H1 (cell line): Measurements from ENCODE around the gene OGG1. TPM values are rescaled to one million over a fixed set of nuclear protein-coding genes. Genes with fewer than 3 reads are reported as not detected.
A peak's percentile ranks its signal among the peaks of the same experiment; 100 is the strongest.

Source experiments
- ASH2L ChIP-seq: fragments of 200-600, 300-600 bp; sonication (generic); IDR thresholded peaks from one replicate; pipeline ENCODE4 v1.7.1; 2017; ENCODE audit warnings: low read length
- BCL11A ChIP-seq, 2 experiments: IDR thresholded peaks; one replicate each; pipeline ENCODE4 v1.6.1; 2011; ENCODE audit warnings: low read depth in 2 of 2, low read length in 2 of 2, mild to moderate bottlenecking in 2 of 2
- CREB1 ChIP-seq: IDR thresholded peaks from 2 replicates; pipeline ENCODE4 v1.6.1; 2012; ENCODE audit warnings: inconsistent platforms
- MAFK ChIP-seq: IDR thresholded peaks from 2 replicates; pipeline ENCODE4 v1.6.1; 2012; ENCODE audit warnings: low read depth, mild to moderate bottlenecking, improper control_type of control experiment, low read length
- NANOG ChIP-seq: IDR thresholded peaks from 2 replicates; pipeline ENCODE4 v1.6.1; 2011; ENCODE audit warnings: low read length, low read depth, mild to moderate bottlenecking, inconsistent platforms; ENCODE audit not compliant: insufficient read depth, poor library complexity, severe bottlenecking
- POLR2A ChIP-seq, 2 experiments: IDR thresholded peaks; 1 replicate in 1 of 2; 2 replicates in 1 of 2; pipeline ENCODE4 v1.6.1; 2011; ENCODE audit warnings: low read depth in 2 of 2, low read length in 2 of 2, mild to moderate bottlenecking in 2 of 2; ENCODE audit errors: control extremely low read depth in 1 of 2
- RFX5 ChIP-seq: IDR thresholded peaks from 2 replicates; pipeline ENCODE4 v1.6.1; 2011; ENCODE audit warnings: low read depth, low read length, improper control_type of control experiment, borderline replicate concordance
- SIN3A ChIP-seq, 2 experiments: IDR thresholded peaks in 1 of 2; conservative IDR thresholded peaks in 1 of 2; 2 replicates each; pipeline ENCODE4 v1.6.1; 2011 to 2012; ENCODE audit warnings: low read length in 2 of 2, improper control_type of control experiment in 1 of 2, low read depth in 1 of 2, mild to moderate bottlenecking in 1 of 2
- YY1 ChIP-seq: IDR thresholded peaks from 2 replicates; pipeline ENCODE4 v1.6.1; 2011; ENCODE audit warnings: low read depth, mild to moderate bottlenecking, low read length
- polyA plus RNA-seq, 7 experiments: library from polyadenylated mRNA; depleted of rRNA in 3 of 7; stranded (reverse) in 5 of 7; unstranded in 2 of 7; fragments of >200 nt in 5 of 7; fragments of 200-250 nt in 2 of 7; gene quantifications; 1 replicate in 5 of 7; 2 replicates in 1 of 7; 4 replicates in 1 of 7; pipeline versions ENCODE4 v1.2.1 to v1.2.3, GENCODE V29; 2011 to 2013; ENCODE audit warnings: missing spikeins in 2 of 7, mixed read lengths in 2 of 7
- total RNA-seq: library from RNA; stranded (reverse); fragmentation: NEBNext Ultra II Directional; extraction: Animal tissue kit (Norgen Biotek cat#: 25700); gene quantifications from 2 replicates; pipeline ENCODE4 v1.2.1, GENCODE V29; 2021
- TF ChIP-seq, protein P1 (sequence below): IDR thresholded peaks from 2 replicates; pipeline ENCODE4 v1.6.1; 2012; ENCODE audit warnings: inconsistent platforms
- TF ChIP-seq, protein P2 (sequence below): IDR thresholded peaks from 2 replicates; pipeline ENCODE4 v1.6.1; 2011; ENCODE audit warnings: low read depth, mild to moderate bottlenecking, low read length; ENCODE audit not compliant: insufficient read depth
- TF ChIP-seq, protein P3 (sequence below): IDR thresholded peaks from 2 replicates; pipeline ENCODE4 v1.6.1; 2012; ENCODE audit warnings: inconsistent platforms
- TF ChIP-seq, protein P4 (sequence below): IDR thresholded peaks from 2 replicates; pipeline ENCODE4 v1.6.1; 2011; ENCODE audit warnings: low read length, improper control_type of control experiment

OGG1 gene
- total and polyA plus RNA-seq, 2 of the 8 experiments (the other 6 are each of a cell fraction or from before 2014, with no cell fraction given) = 29.6 to 46.8 TPM

DNA sequence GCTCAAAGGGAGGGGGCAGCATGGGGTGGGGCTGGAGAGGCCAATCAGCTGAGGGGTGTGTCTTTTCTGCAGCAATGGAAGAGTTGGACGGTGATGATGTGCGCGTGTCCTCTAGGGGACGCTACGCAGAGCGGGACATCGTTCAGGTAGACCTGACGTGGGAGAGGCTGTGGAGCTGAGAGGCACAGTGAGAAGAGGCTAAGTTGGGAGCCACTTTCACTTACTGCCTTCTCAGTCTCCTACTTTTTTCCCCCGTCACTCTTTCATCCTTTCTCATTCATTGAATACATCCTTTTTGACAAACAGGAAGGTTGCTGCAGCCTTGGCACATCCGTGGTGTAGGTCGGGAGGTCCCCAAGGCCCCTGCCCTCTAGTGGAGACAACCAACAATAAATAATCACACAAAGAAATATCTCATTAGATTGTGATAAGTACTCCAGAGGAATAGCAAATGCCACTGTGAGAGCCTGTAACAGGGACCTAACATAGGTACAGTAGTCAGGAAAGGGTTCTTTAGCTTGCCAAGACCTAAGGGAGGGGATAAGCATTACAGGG lies 22.6 kb upstream of the OGG1 start (continued):
- TF ChIP-seq, protein P1, sequence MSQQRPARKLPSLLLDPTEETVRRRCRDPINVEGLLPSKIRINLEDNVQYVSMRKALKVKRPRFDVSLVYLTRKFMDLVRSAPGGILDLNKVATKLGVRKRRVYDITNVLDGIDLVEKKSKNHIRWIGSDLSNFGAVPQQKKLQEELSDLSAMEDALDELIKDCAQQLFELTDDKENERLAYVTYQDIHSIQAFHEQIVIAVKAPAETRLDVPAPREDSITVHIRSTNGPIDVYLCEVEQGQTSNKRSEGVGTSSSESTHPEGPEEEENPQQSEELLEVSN = no peak
- TF ChIP-seq, protein P2, sequence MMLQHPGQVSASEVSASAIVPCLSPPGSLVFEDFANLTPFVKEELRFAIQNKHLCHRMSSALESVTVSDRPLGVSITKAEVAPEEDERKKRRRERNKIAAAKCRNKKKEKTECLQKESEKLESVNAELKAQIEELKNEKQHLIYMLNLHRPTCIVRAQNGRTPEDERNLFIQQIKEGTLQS = 0 out of 2 replicates have a peak, but pooled peaks have one; percentile 26
- TF ChIP-seq RFX5 (no peak), BCL11A (IDR thresholded peaks at IDR 0.05; ENCODE audit: low read depth in 2 of 2, low read length in 2 of 2) (no peak), POLR2A (IDR thresholded peaks at IDR 0.05; ENCODE audit: control extremely low read depth in 1 of 2, low read depth in 2 of 2, low read length in 2 of 2) (0 out of 3 replicates have a peak, but pooled peaks of 1 of the 2 experiments have one; percentile 31), CREB1 (peak; percentile 89), ASH2L (no peak), YY1 (peak; percentile 52; the same call in 1 of the 2 replicates), NANOG (peak; percentile 9), SIN3A (conservative IDR thresholded peaks at IDR 0.05 in 1 of 2, IDR thresholded peaks at IDR 0.05 in 1 of 2; ENCODE audit: low read depth in 1 of 2, low read length in 2 of 2) (peak in 1 of 2 experiments; percentile 80; a peak in 2 of 4 replicates), MAFK (no peak)
- TF ChIP-seq, protein P3, sequence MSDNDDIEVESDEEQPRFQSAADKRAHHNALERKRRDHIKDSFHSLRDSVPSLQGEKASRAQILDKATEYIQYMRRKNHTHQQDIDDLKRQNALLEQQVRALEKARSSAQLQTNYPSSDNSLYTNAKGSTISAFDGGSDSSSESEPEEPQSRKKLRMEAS = peak; percentile 55; the same call in 1 of the 2 replicates
- TF ChIP-seq, protein P4, sequence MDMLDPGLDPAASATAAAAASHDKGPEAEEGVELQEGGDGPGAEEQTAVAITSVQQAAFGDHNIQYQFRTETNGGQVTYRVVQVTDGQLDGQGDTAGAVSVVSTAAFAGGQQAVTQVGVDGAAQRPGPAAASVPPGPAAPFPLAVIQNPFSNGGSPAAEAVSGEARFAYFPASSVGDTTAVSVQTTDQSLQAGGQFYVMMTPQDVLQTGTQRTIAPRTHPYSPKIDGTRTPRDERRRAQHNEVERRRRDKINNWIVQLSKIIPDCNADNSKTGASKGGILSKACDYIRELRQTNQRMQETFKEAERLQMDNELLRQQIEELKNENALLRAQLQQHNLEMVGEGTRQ = no peak
